MM.1S (cell line): Measurements from ENCODE around the gene FMN1.

ENCODE experiments used
- EZH2 ChIP-seq: fragments of 300-600 bp; sonication (generic); optimal IDR thresholded peaks from 2 replicates; pipeline ENCODE3; 2017; ENCODE audit warnings: low read depth, mild to moderate bottlenecking, antibody characterized with exemption, low read length, mixed read lengths
- EZH2phosphoT487 ChIP-seq: fragments of 300-600 bp; sonication (generic); IDR thresholded peaks from 2 replicates; pipeline ENCODE4 v1.6.1; 2018; ENCODE audit warnings: antibody characterized with exemption, low read length
- TF ChIP-seq, protein P1 (sequence below): fragments of 300-600 bp; sonication (generic); IDR thresholded peaks from 2 replicates; pipeline ENCODE4 v1.5.1; 2016; ENCODE audit warnings: antibody characterized with exemption, low read length, mixed read lengths

DNA sequence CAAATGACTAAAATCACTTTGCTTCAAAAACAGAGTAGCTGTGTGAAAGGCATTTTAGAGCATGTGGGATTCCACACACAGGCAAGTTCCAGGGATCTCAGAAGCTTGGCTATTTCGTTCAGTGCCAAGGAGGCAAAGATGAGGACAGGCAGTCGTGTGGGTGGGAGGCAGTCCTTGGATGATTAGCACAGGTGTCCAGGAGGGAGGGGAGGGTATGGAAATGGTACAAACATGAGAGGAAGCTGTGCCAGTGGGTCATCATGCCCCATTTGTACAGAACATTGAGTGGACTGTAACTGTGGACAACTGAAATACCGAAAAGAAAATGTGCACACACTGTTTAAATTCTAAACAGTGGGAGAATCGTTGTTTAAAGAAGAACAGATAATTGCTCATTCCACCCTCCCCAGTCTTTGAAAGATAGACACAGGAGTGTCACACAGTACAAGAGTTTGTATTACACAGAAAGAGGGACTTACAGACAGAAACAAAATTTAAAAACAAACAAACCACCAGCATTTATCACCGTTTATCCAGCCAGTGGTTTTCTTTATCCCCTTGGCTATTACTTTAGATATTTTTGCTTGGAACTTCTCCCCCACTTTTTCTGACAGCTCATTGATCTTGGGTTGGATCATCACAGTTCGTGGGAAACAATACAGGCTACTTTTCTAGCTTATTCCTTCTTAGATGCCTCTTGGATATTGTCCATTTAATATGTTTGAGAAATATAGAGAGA lies 353.8 kb downstream of the FMN1 start:
- TF ChIP-seq EZH2phosphoT487 (no peak), EZH2 (no peak)
- TF ChIP-seq, protein P1, sequence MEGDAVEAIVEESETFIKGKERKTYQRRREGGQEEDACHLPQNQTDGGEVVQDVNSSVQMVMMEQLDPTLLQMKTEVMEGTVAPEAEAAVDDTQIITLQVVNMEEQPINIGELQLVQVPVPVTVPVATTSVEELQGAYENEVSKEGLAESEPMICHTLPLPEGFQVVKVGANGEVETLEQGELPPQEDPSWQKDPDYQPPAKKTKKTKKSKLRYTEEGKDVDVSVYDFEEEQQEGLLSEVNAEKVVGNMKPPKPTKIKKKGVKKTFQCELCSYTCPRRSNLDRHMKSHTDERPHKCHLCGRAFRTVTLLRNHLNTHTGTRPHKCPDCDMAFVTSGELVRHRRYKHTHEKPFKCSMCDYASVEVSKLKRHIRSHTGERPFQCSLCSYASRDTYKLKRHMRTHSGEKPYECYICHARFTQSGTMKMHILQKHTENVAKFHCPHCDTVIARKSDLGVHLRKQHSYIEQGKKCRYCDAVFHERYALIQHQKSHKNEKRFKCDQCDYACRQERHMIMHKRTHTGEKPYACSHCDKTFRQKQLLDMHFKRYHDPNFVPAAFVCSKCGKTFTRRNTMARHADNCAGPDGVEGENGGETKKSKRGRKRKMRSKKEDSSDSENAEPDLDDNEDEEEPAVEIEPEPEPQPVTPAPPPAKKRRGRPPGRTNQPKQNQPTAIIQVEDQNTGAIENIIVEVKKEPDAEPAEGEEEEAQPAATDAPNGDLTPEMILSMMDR = no peak
